ENCODE measurements around the gene HUNK.

- TF ChIP-seq CTCF (IDR thresholded peaks at IDR 0.05) (no peak), POLR2A (IDR thresholded peaks at IDR 0.05) (no peak)
Measured at GRCh38 chr21:31838586-31839355, 34.0 kb upstream of the HUNK start.

All from adrenal gland (tissue), 5 donors.